T-cell (primary cell): Measurements from ENCODE around the gene DLEC1. TPM values are rescaled to one million over a fixed set of nuclear protein-coding genes. Genes with fewer than 3 reads are reported as not detected.

Experiments used
- ATAC-seq, 4 experiments: fragments of 200-7000 bp in 3 of 4; fragments of 150-1000 bp in 1 of 4; cut with Tn5 transposase; replicated peaks in 1 of 4; 1 replicate in 3 of 4; 2 replicates in 1 of 4; pipeline ENCODE4 v1.10.0; 2021; ENCODE audit warnings: moderate library complexity in 3 of 4, mild to moderate bottlenecking in 2 of 4, moderate number of reproducible peaks in 1 of 4
- CTCF ChIA-PET, 2 donors: fragments of 300-600 bp; sonication (Branson Sonifier 250); formaldehyde crosslinking; loops; one replicate each; lab custom pipeline; 2022; ENCODE audit warnings: antibody characterized with exemption in 2 of 2; lab: Charles Lee
- POLR2A ChIA-PET, 2 donors: fragments of 300-600 bp; sonication (Branson Sonifier 250); formaldehyde crosslinking; loops; one replicate each; lab custom pipeline; 2022; ENCODE audit warnings: antibody characterized with exemption in 2 of 2; lab: Charles Lee
- DNase-seq, 35 experiments: peaks; one replicate each; pipeline versions ENCODE4 v3.0.0 to v3.0.0-alpha.2; 2013 to 2023
- H3K27ac ChIP-seq: one replicate; pipeline ENCODE4 v1.5.1; 2013; ENCODE audit warnings: low read length
- H3K27me3 ChIP-seq, 2 experiments: replicated peaks in 1 of 2; 1 replicate in 1 of 2; 2 replicates in 1 of 2; pipeline versions ENCODE4 v1.6.1 to v1.7.0; 2013; ENCODE audit warnings: low read length in 1 of 2, mixed read lengths in 1 of 2; ENCODE audit not compliant: control insufficient read depth in 2 of 2, insufficient read depth in 2 of 2; ENCODE audit errors: extremely low read depth in 1 of 2
- H3K36me3 ChIP-seq, 2 donors: 1 replicate in 1 of 2; 2 replicates in 1 of 2; pipeline versions ENCODE4 v1.6.1 to v1.7.0; 2013; ENCODE audit warnings: low read length in 1 of 2; ENCODE audit not compliant: control insufficient read depth in 2 of 2, insufficient read depth in 1 of 2; ENCODE audit errors: extremely low read depth in 1 of 2
- H3K4me1 ChIP-seq, 2 experiments: 1 replicate in 1 of 2; 2 replicates in 1 of 2; pipeline versions ENCODE4 v1.6.1 to v1.7.0; 2013; ENCODE audit warnings: low read length in 2 of 2, mixed read lengths in 1 of 2; ENCODE audit not compliant: insufficient read depth in 2 of 2, control insufficient read depth in 1 of 2; ENCODE audit errors: extremely low read depth in 1 of 2
- H3K4me3 ChIP-seq, 2 donors: 1 replicate in 1 of 2; 2 replicates in 1 of 2; pipeline versions ENCODE4 v1.5.1 to v1.7.0; 2013; ENCODE audit warnings: mild to moderate bottlenecking in 2 of 2, low read length in 1 of 2, moderate library complexity in 1 of 2; ENCODE audit not compliant: control insufficient read depth in 1 of 2; ENCODE audit errors: extremely low read depth in 1 of 2
- H3K9me3 ChIP-seq: 2 replicates; pipeline ENCODE4 v1.7.0; 2013
- H3K27ac Mint-ChIP-seq, 2 donors: one replicate each; pipeline ENCODE4 v1.8.0; 2020 to 2021; ENCODE audit warnings: mild to moderate bottlenecking in 2 of 2, mixed read lengths in 2 of 2
- H3K27me3 Mint-ChIP-seq, 2 donors: one replicate each; pipeline ENCODE4 v1.8.0; 2021 to 2022; ENCODE audit warnings: mixed read lengths in 2 of 2
- H3K36me3 Mint-ChIP-seq: one replicate; pipeline ENCODE4 v1.8.0; 2021; ENCODE audit warnings: mixed read lengths
- H3K4me1 Mint-ChIP-seq, 3 donors: one replicate each; pipeline ENCODE4 v1.8.0; 2020 to 2022; ENCODE audit warnings: mixed read lengths in 3 of 3, mild to moderate bottlenecking in 1 of 3
- H3K4me3 Mint-ChIP-seq, 3 donors: one replicate each; pipeline ENCODE4 v1.8.0; 2020 to 2022; ENCODE audit warnings: mild to moderate bottlenecking in 3 of 3, mixed read lengths in 3 of 3, moderate library complexity in 3 of 3
- H3K9me3 Mint-ChIP-seq, 3 donors: one replicate each; pipeline ENCODE4 v1.8.0; 2020 to 2022; ENCODE audit warnings: mixed read lengths in 3 of 3
- WGBS: methylation state at CpG from one replicate; pipeline ENCODE4 v1.1.5; 2013; ENCODE audit warnings: missing lambda C conversion rate; ENCODE audit not compliant: insufficient coverage; 5-methylcytosine and 5-hydroxymethylcytosine counted together
- total RNA-seq, 35 experiments: library from RNA in 6 of 35; stranded (reverse) in 6 of 35; fragments of 120-200 nt in 1 of 35; gene quantifications; one replicate each; pipeline versions ENCODE4 v1.2.1 to v1.2.4 and lab custom pipeline; 2013 to 2026

DLEC1 gene
- total RNA-seq, 5 donors from 2014 or later (not counting 1 experiment from before 2014, with no cell fraction given), result 4.7 to 21.7 (median 17.8) TPM

GRCh38 chr3:38003817-38004414 lies 35.1 kb upstream of the DLEC1 start:
- peaks cover 24 to 28% (median 25%) of the 10 kb centered on the region in 3 donors for H3K4me1 Mint-ChIP-seq
- no peaks in the 10 kb centered on the region for H3K9me3 ChIP-seq
- POLR2A ChIA-PET, result no interaction called here
- H3K27me3 Mint-ChIP-seq, result no peaks in the 10 kb centered on the region
- H3K9me3 Mint-ChIP-seq, result no peaks in the 10 kb centered on the region
- H3K27me3 ChIP-seq, result no peaks in the 10 kb centered on the region
- peaks cover 0 to 23% of the 10 kb centered on the region in 2 experiments for H3K4me1 ChIP-seq
- CTCF ChIA-PET, result interaction anchor here (0.6 to 1.6 kb wide), 8 partner anchors 9 to 185 kb away, joined by 3 to 14 read pairs (median 4); no protein-coding TSS in a partner anchor
- ATAC-seq (no peak), DNase-seq (no peak)
- H3K36me3 ChIP-seq, result peaks cover 21 to 73% of the 10 kb centered on the region in 2 donors
- H3K4me3 ChIP-seq, result no peak overlapping the region
- H3K27ac ChIP-seq, result no peak overlapping the region
- H3K4me3 Mint-ChIP-seq, result no peak overlapping the region
- H3K36me3 Mint-ChIP-seq, result peaks cover 18% of the 10 kb centered on the region
- peak overlapping the region; percentile 77 to 81 for H3K27ac Mint-ChIP-seq
- 92% methylated on average over 7 of the region's 11 CpGs for WGBS

GRCh38 chr3:38004415-38005075 lies 34.5 kb upstream of the DLEC1 start:
- no peaks in the 10 kb centered on the region for H3K27me3 ChIP-seq
- no peak overlapping the region for H3K27ac ChIP-seq
- Mint-ChIP-seq H3K27me3 (no peaks in the 10 kb centered on the region), H3K36me3 (peaks cover 16% of the 10 kb centered on the region), H3K4me1 (peaks cover 19 to 22% (median 19%) of the 10 kb centered on the region in 3 donors), H3K27ac (peak overlapping the region; percentile 74 to 81), H3K4me3 (no peak overlapping the region), H3K9me3 (no peaks in the 10 kb centered on the region)
- peaks cover 21 to 78% of the 10 kb centered on the region in 2 donors for H3K36me3 ChIP-seq
- H3K4me3 ChIP-seq, result no peak overlapping the region
- H3K4me1 ChIP-seq, result peaks cover 0 to 18% of the 10 kb centered on the region in 2 experiments
- ChIA-PET POLR2A (no interaction called here), CTCF (interaction anchor here (0.6 to 1.6 kb wide), 9 partner anchors 8 to 191 kb away, joined by 3 to 14 read pairs (median 4); no protein-coding TSS in a partner anchor)
- ATAC-seq (peak; percentile 53 to 70 (median 60)), DNase-seq (peak in 25 of 35 experiments; percentile 26 to 64 (median 41))
- 89% methylated on average over 14 of the region's 14 CpGs for WGBS
- H3K9me3 ChIP-seq, result no peaks in the 10 kb centered on the region

GRCh38 chr3:38005076-38006020 lies 33.7 kb upstream of the DLEC1 start:
- Mint-ChIP-seq H3K9me3 (no peaks in the 10 kb centered on the region), H3K27ac (peak overlapping the region; percentile 74 to 81), H3K4me1 (peaks cover 16 to 19% (median 17%) of the 10 kb centered on the region in 3 donors), H3K27me3 (no peaks in the 10 kb centered on the region), H3K4me3 (no peak overlapping the region), H3K36me3 (peaks cover 13% of the 10 kb centered on the region)
- 89% methylated on average over 7 of the region's 15 CpGs for WGBS
- ChIA-PET CTCF (interaction anchor here (0.6 to 1.0 kb wide), 4 partner anchors 8 to 190 kb away, joined by 3 to 6 read pairs (median 4); no protein-coding TSS in a partner anchor), POLR2A (no interaction called here)
- no peak for DNase-seq
- Histone ChIP-seq H3K9me3 (no peaks in the 10 kb centered on the region), H3K36me3 (peaks cover 19 to 81% of the 10 kb centered on the region in 2 donors), H3K4me1 (peaks cover 0 to 18% of the 10 kb centered on the region in 2 experiments), H3K4me3 (no peak overlapping the region), H3K27me3 (no peaks in the 10 kb centered on the region), H3K27ac (no peak overlapping the region)
- no peak for ATAC-seq

- H3K4me1 Mint-ChIP-seq, result peaks cover 16 to 19% (median 17%) of the 10 kb centered on the region in 3 donors
- no peaks in the 10 kb centered on the region for H3K9me3 ChIP-seq
- H3K27ac Mint-ChIP-seq, result no peak overlapping the region
- H3K9me3 Mint-ChIP-seq, result no peaks in the 10 kb centered on the region
- H3K4me1 ChIP-seq, result peaks cover 0 to 20% of the 10 kb centered on the region in 2 experiments
- no peak overlapping the region for H3K4me3 Mint-ChIP-seq
- no peak for ATAC-seq
- no peak overlapping the region for H3K27ac ChIP-seq
- H3K27me3 Mint-ChIP-seq, result no peaks in the 10 kb centered on the region
- ChIA-PET CTCF (no interaction called here), POLR2A (no interaction called here)
- no peak overlapping the region for H3K4me3 ChIP-seq
- no peaks in the 10 kb centered on the region for H3K27me3 ChIP-seq
- H3K36me3 ChIP-seq, result peaks cover 12 to 80% of the 10 kb centered on the region in 2 donors
- 90% methylated on average over 4 of the region's 5 CpGs for WGBS
- H3K36me3 Mint-ChIP-seq, result peaks cover 8% of the 10 kb centered on the region
- no peak for DNase-seq
Observed at GRCh38 chr3:38006031-38006430, 33.0 kb upstream of the DLEC1 start.

GRCh38 chr3:38006445-38006995 lies 32.5 kb upstream of the DLEC1 start:
- Mint-ChIP-seq H3K27me3 (no peaks in the 10 kb centered on the region), H3K27ac (peak overlapping the region in 1 of 2 donors; percentile 34), H3K36me3 (peaks cover 12% of the 10 kb centered on the region), H3K9me3 (no peaks in the 10 kb centered on the region), H3K4me1 (peaks cover 16 to 19% (median 17%) of the 10 kb centered on the region in 3 donors), H3K4me3 (no peak overlapping the region)
- ChIA-PET CTCF (interaction anchor here in 1 of 2 donors (0.6 kb wide), 1 partner anchor 16 kb away, joined by 5 read pairs; no protein-coding TSS in a partner anchor), POLR2A (no interaction called here)
- ATAC-seq, result no peak
- peaks cover 0 to 20% of the 10 kb centered on the region in 2 experiments for H3K4me1 ChIP-seq
- peaks cover 8 to 77% of the 10 kb centered on the region in 2 donors for H3K36me3 ChIP-seq
- no peak for DNase-seq
- WGBS, result 91% methylated on average over 11 of the region's 16 CpGs
- H3K4me3 ChIP-seq, result no peak overlapping the region
- H3K27me3 ChIP-seq, result no peaks in the 10 kb centered on the region
- no peak overlapping the region for H3K27ac ChIP-seq
- no peaks in the 10 kb centered on the region for H3K9me3 ChIP-seq
